CD4-positive, CD25-positive, alpha-beta regulatory T cell (primary cell): ENCODE measurements around the gene ACAA1. TPM values are rescaled to one million over a fixed set of nuclear protein-coding genes. Genes with fewer than 3 reads are reported as not detected.
"Not testable (repeated sequence)": the region's sequence is repeated elsewhere in the genome, so short reads cannot be mapped to it uniquely, and the experiment has no call there.

ENCODE experiments used
- ATAC-seq, 2 donors: fragments of 150-1000 bp; cut with Tn5 transposase; one replicate each; pipeline ENCODE4 v1.10.0; 2021; ENCODE audit warnings: low read depth in 2 of 2, moderate number of reproducible peaks in 2 of 2, moderate library complexity in 1 of 2
- DNase-seq, 3 donors: peaks; one replicate each; pipeline versions ENCODE4 v3.0.0 to v3.0.0-alpha.2; 2012 to 2022; ENCODE audit warnings: mixed read lengths in 1 of 3
- H3K27ac ChIP-seq: one replicate; pipeline ENCODE4 v1.7.0; 2013; ENCODE audit warnings: mild to moderate bottlenecking, low read length; ENCODE audit not compliant: insufficient read depth, poor library complexity, severe bottlenecking
- H3K27me3 ChIP-seq: one replicate; pipeline ENCODE4 v1.7.0; 2013; ENCODE audit warnings: low read length; ENCODE audit not compliant: control insufficient read depth, insufficient read depth
- H3K36me3 ChIP-seq: one replicate; pipeline ENCODE4 v1.7.0; 2013; ENCODE audit warnings: mild to moderate bottlenecking, low read length, moderate library complexity; ENCODE audit not compliant: control insufficient read depth, insufficient read depth
- H3K4me1 ChIP-seq: 2 replicates; pipeline ENCODE4 v1.7.0; 2013; ENCODE audit warnings: mild to moderate bottlenecking, low read length; ENCODE audit not compliant: insufficient read depth, control insufficient read depth, poor library complexity, severe bottlenecking
- H3K4me3 ChIP-seq: one replicate; pipeline ENCODE4 v1.7.0; 2013; ENCODE audit warnings: low read depth, mild to moderate bottlenecking, low read length, moderate library complexity
- H3K9me3 ChIP-seq, 2 experiments: 1 replicate in 1 of 2; 2 replicates in 1 of 2; pipeline ENCODE4 v1.7.0; 2013; ENCODE audit warnings: low read length in 2 of 2, mild to moderate bottlenecking in 1 of 2, moderate library complexity in 1 of 2; ENCODE audit not compliant: control insufficient read depth in 2 of 2
- H3K27ac Mint-ChIP-seq, 3 donors: one replicate each; pipeline ENCODE4 v1.8.0; 2020 to 2022; ENCODE audit warnings: mild to moderate bottlenecking in 3 of 3, mixed read lengths in 3 of 3, moderate library complexity in 2 of 3
- H3K27me3 Mint-ChIP-seq: one replicate; pipeline ENCODE4 v1.8.0; 2022; ENCODE audit warnings: mild to moderate bottlenecking, mixed read lengths
- H3K36me3 Mint-ChIP-seq: one replicate; pipeline ENCODE4 v1.8.0; 2020; ENCODE audit warnings: mixed read lengths
- H3K4me1 Mint-ChIP-seq, 4 donors: one replicate each; pipeline ENCODE4 v1.8.0; 2020 to 2022; ENCODE audit warnings: mixed read lengths in 4 of 4, mild to moderate bottlenecking in 1 of 4
- H3K4me3 Mint-ChIP-seq, 4 donors: one replicate each; pipeline ENCODE4 v1.8.0; 2020 to 2022; ENCODE audit warnings: mild to moderate bottlenecking in 4 of 4, mixed read lengths in 4 of 4, moderate library complexity in 3 of 4
- H3K9me3 Mint-ChIP-seq, 7 donors: one replicate each; pipeline ENCODE4 v1.8.0; 2020 to 2022; ENCODE audit warnings: mixed read lengths in 7 of 7, mild to moderate bottlenecking in 3 of 7, moderate library complexity in 2 of 7
- polyA plus RNA-seq, 4 donors: library from polyadenylated mRNA; unstranded; fragments of 300-500 nt; fragmentation: Illumina TruSeq; gene quantifications; one replicate each; pipeline ENCODE4 v1.2.3, GENCODE V29; 2021
- total RNA-seq: library from RNA; stranded (reverse); gene quantifications from one replicate; pipeline ENCODE4 v1.2.3, GENCODE V29; 2022

ACAA1 gene
- total and polyA plus RNA-seq, 5 donors from 2014 or later, result 55.6 to 80.7 (median 78.1) TPM

DNA sequence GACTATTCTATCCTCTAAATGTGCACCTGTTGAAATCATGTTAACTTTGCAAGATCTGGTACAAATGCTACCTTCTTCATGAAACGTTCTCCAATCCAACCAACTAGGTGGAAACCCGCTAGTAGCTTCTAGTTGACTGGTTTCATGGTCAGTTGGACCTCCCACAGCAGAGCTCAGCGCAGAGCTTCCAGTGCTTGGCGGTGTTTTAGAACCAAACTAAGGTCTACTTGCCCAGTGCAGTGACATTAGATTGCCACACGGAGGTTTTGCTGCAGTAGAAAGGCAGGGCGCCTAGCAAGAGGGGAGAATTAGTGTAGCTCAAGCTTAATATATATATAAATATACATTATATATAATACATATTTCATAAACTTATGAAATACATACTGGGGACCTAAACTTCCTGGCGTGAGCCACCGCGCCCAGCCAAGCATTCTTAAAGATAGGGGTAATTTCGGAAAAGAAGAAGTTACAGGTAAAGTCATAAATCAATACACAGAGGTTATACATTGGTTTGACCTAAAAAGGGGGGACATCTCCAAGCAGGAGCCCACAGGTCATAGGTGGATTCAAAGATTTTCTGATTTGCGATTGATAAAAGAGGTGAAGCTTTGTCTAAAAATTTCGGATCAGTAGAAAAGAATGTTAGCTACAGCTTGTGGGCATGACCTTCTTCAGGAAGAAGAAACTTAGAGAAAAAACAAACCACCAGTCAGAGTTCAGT, 26.4 kb upstream of the ACAA1 start:
- H3K27me3 ChIP-seq, result no peaks in the 10 kb centered on the region
- Mint-ChIP-seq H3K9me3 (no peaks in the 10 kb centered on the region), H3K27me3 (no peaks in the 10 kb centered on the region), H3K4me3 (peak overlapping the region in 2 of 4 donors; percentile 9 to 94), H3K36me3 (peaks cover 2% of the 10 kb centered on the region), H3K4me1 (peaks cover 17 to 38% (median 24%) of the 10 kb centered on the region in 4 donors), H3K27ac (peak overlapping the region; percentile 20 to 100 (median 85))
- no peaks in the 10 kb centered on the region for H3K9me3 ChIP-seq
- no peaks in the 10 kb centered on the region for H3K36me3 ChIP-seq
- ATAC-seq (no peak), DNase-seq (peak in 1 of 3 donors; percentile 62)
- H3K4me1 ChIP-seq, result peaks cover 31% of the 10 kb centered on the region
- H3K4me3 ChIP-seq, result no peak overlapping the region
- peak overlapping the region; percentile 98 for H3K27ac ChIP-seq

DNA sequence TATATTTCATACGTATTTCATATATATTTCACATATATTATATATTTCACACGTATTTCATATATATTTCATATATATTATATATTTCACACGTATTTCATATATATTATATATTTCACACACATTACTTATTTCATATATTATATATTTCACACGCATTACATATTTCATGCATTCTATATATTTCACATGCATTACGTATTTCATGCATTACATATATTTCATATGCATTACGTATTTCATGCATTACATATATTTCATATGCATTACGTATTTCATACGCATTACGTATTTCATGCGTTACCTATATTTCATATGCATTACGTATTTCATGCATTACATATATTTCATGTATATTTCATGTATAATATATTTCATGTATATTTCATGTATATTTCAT, 23.8 kb upstream of the ACAA1 start:
- H3K4me3 ChIP-seq, ATAC-seq, H3K36me3 Mint-ChIP-seq, H3K27me3 Mint-ChIP-seq, H3K27me3 ChIP-seq, H3K4me1 ChIP-seq, H3K9me3 Mint-ChIP-seq, H3K9me3 ChIP-seq, H3K36me3 ChIP-seq, DNase-seq, H3K27ac ChIP-seq, H3K4me3 Mint-ChIP-seq, H3K27ac Mint-ChIP-seq: not testable (repeated sequence)
- H3K4me1 Mint-ChIP-seq, result peaks cover 0 to 16% (median 4%) of the 10 kb centered on the region in 4 donors

- Mint-ChIP-seq H3K4me3 (no peak overlapping the region), H3K9me3 (no peaks in the 10 kb centered on the region), H3K36me3 (no peaks in the 10 kb centered on the region), H3K27ac (no peak overlapping the region), H3K27me3 (no peaks in the 10 kb centered on the region), H3K4me1 (peaks cover 0 to under 1% (median 0%) of the 10 kb centered on the region in 4 donors)
- DNase-seq, result no peak
- H3K4me3 ChIP-seq, result no peak overlapping the region
- H3K27me3 ChIP-seq, result no peaks in the 10 kb centered on the region
- H3K27ac ChIP-seq, result no peak overlapping the region
- no peaks in the 10 kb centered on the region for H3K9me3 ChIP-seq
- H3K4me1 ChIP-seq, result no peaks in the 10 kb centered on the region
- ATAC-seq, result no peak
- no peaks in the 10 kb centered on the region for H3K36me3 ChIP-seq
Observed at GRCh38 chr3:38158472-38158871, 21.5 kb upstream of the ACAA1 start.

DNA sequence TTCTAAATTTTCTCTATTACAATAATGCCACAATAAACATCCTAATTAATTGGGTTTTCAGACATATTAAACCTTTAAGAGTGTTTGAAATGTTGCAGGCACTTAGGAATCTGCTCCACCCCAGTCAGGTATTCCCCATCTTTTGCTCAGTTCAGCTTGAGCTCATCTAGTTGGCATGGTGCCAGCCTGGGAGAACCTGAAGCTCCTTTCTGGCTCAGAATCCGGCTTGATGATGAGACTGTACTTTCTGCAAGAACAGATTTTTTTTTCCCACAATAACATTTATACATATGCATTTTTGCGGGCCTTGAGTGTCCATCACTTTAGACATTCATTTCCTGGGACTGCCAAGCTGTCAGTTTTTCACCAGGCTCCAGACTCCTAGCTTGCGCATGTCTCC, 20.7 kb upstream of the ACAA1 start:
- DNase-seq, result no peak
- Mint-ChIP-seq H3K27ac (no peak overlapping the region), H3K36me3 (no peaks in the 10 kb centered on the region), H3K9me3 (no peaks in the 10 kb centered on the region), H3K27me3 (no peaks in the 10 kb centered on the region), H3K4me3 (no peak overlapping the region), H3K4me1 (peaks cover 0 to 6% (median 2%) of the 10 kb centered on the region in 4 donors)
- no peaks in the 10 kb centered on the region for H3K4me1 ChIP-seq
- H3K4me3 ChIP-seq, result no peak overlapping the region
- H3K27me3 ChIP-seq, result no peaks in the 10 kb centered on the region
- no peaks in the 10 kb centered on the region for H3K36me3 ChIP-seq
- no peaks in the 10 kb centered on the region for H3K9me3 ChIP-seq
- ATAC-seq, result no peak
- no peak overlapping the region for H3K27ac ChIP-seq

- H3K4me1 ChIP-seq, result peaks cover under 1% of the 10 kb centered on the region
- DNase-seq, result no peak
Observed at GRCh38 chr3:38157117-38157516, 20.2 kb upstream of the ACAA1 start.

GRCh38 chr3:38155825-38156224, 18.9 kb upstream of the ACAA1 start:
- ATAC-seq (no peak), DNase-seq (no peak)
- H3K36me3 ChIP-seq, result no peaks in the 10 kb centered on the region
- peaks cover 12% of the 10 kb centered on the region for H3K4me1 ChIP-seq
- Mint-ChIP-seq H3K4me1 (peaks cover 6 to 23% (median 13%) of the 10 kb centered on the region in 4 donors), H3K4me3 (no peak overlapping the region), H3K36me3 (no peaks in the 10 kb centered on the region), H3K27me3 (no peaks in the 10 kb centered on the region), H3K27ac (no peak overlapping the region), H3K9me3 (peaks cover 0 to 4% (median 0%) of the 10 kb centered on the region in 7 donors)
- no peaks in the 10 kb centered on the region for H3K27me3 ChIP-seq
- no peak overlapping the region for H3K4me3 ChIP-seq
- no peaks in the 10 kb centered on the region for H3K9me3 ChIP-seq
- no peak overlapping the region for H3K27ac ChIP-seq

More at GRCh38 chr3:38157117-38157516, 20.2 kb upstream of the ACAA1 start:
- no peak for ATAC-seq
- H3K27ac ChIP-seq, result no peak overlapping the region
- no peak overlapping the region for H3K4me3 ChIP-seq
- no peaks in the 10 kb centered on the region for H3K27me3 ChIP-seq
- no peaks in the 10 kb centered on the region for H3K36me3 ChIP-seq
- no peaks in the 10 kb centered on the region for H3K9me3 Mint-ChIP-seq
- peaks cover 0 to 10% (median 3%) of the 10 kb centered on the region in 4 donors for H3K4me1 Mint-ChIP-seq
- no peaks in the 10 kb centered on the region for H3K36me3 Mint-ChIP-seq
- H3K4me3 Mint-ChIP-seq, result no peak overlapping the region
- no peak overlapping the region for H3K27ac Mint-ChIP-seq
- no peaks in the 10 kb centered on the region for H3K27me3 Mint-ChIP-seq
- H3K9me3 ChIP-seq, result no peaks in the 10 kb centered on the region

DNA sequence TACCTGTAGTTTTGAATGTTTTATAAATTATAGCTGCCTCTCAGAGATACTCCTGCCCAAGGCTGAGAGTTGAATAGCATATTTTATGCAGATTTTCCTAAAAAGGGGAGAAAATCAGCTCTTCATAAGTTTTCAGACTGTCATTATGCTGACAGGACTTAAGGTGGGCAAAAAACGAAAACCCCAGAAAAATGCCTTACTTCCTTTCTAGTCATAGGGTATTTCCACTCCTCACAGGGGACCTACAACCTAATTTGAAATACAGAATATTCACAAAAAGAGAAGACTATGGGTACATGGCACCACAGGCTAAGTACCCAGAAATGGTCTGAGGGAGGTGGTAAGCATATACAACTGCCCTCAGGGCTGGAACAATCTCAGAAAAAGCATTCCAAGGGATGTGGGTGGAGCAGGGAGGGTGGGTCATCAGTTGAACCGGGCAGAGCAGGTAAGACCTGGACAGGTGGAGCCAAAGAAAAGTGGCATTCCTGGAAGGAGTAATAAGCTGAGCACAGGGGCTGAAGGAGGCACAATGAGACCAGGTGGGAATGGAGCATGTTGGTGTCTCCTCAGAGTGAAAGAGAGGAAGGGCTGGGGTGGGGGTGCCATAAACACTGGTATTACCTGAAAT, 17.8 kb upstream of the ACAA1 start:
- Histone ChIP-seq H3K27ac (no peak overlapping the region), H3K9me3 (no peaks in the 10 kb centered on the region), H3K36me3 (no peaks in the 10 kb centered on the region), H3K27me3 (no peaks in the 10 kb centered on the region), H3K4me1 (peaks cover 12% of the 10 kb centered on the region), H3K4me3 (no peak overlapping the region)
- no peaks in the 10 kb centered on the region for H3K36me3 Mint-ChIP-seq
- H3K9me3 Mint-ChIP-seq, result peaks cover 0 to 4% (median 0%) of the 10 kb centered on the region in 7 donors
- ATAC-seq (no peak), DNase-seq (no peak)
- H3K4me3 Mint-ChIP-seq, result no peak overlapping the region
- peaks cover 6 to 27% (median 14%) of the 10 kb centered on the region in 4 donors for H3K4me1 Mint-ChIP-seq
- H3K27ac Mint-ChIP-seq, result peak overlapping the region in 1 of 3 donors; percentile 36
- no peaks in the 10 kb centered on the region for H3K27me3 Mint-ChIP-seq
